DND-41 (cell line): ENCODE measurements around the gene ZNF620.

ENCODE experiments used
- EZH2 ChIP-seq: IDR thresholded peaks from 3 replicates; pipeline ENCODE4 v1.6.1; 2012; ENCODE audit warnings: borderline replicate concordance, low read depth, mild to moderate bottlenecking, moderate library complexity, low read length, inconsistent platforms; ENCODE audit not compliant: severe bottlenecking
- TF ChIP-seq, protein P1 (sequence below): IDR thresholded peaks from 2 replicates; pipeline ENCODE4 v1.5.1; 2012; ENCODE audit warnings: borderline replicate concordance, low read length, moderate library complexity, mild to moderate bottlenecking; ENCODE audit not compliant: poor library complexity, severe bottlenecking; ENCODE audit errors: extremely low read depth

GRCh38 chr3:40518848-40519247 lies 13.0 kb downstream of the ZNF620 start:
- TF ChIP-seq EZH2: no peak
- TF ChIP-seq, protein P1, sequence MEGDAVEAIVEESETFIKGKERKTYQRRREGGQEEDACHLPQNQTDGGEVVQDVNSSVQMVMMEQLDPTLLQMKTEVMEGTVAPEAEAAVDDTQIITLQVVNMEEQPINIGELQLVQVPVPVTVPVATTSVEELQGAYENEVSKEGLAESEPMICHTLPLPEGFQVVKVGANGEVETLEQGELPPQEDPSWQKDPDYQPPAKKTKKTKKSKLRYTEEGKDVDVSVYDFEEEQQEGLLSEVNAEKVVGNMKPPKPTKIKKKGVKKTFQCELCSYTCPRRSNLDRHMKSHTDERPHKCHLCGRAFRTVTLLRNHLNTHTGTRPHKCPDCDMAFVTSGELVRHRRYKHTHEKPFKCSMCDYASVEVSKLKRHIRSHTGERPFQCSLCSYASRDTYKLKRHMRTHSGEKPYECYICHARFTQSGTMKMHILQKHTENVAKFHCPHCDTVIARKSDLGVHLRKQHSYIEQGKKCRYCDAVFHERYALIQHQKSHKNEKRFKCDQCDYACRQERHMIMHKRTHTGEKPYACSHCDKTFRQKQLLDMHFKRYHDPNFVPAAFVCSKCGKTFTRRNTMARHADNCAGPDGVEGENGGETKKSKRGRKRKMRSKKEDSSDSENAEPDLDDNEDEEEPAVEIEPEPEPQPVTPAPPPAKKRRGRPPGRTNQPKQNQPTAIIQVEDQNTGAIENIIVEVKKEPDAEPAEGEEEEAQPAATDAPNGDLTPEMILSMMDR: no peak
